Chondrocyte (in vitro differentiated cells): ENCODE measurements around the gene SUSD5. TPM values are rescaled to one million over a fixed set of nuclear protein-coding genes. Genes with fewer than 3 reads are reported as not detected.
A peak's percentile ranks its signal among the peaks of the same experiment; 100 is the strongest.

ENCODE experiments used
- DNase-seq: peaks from one replicate; pipeline ENCODE4 v3.0.0; 2021; ENCODE audit warnings: mixed read lengths, low spot score
- H3K27ac Mint-ChIP-seq: one replicate; pipeline ENCODE4 v1.8.0; 2021; ENCODE audit warnings: mild to moderate bottlenecking, moderate library complexity, mixed read lengths; ENCODE audit not compliant: unreplicated experiment
- H3K27me3 Mint-ChIP-seq: 2 replicates; pipeline ENCODE4 v1.8.0; 2021; ENCODE audit warnings: low read depth, mixed read lengths
- H3K36me3 Mint-ChIP-seq: 2 replicates; pipeline ENCODE4 v1.8.0; 2021; ENCODE audit warnings: low read depth, mixed read lengths
- H3K4me1 Mint-ChIP-seq: 2 replicates; pipeline ENCODE4 v1.8.0; 2021; ENCODE audit warnings: low read depth, mild to moderate bottlenecking, mixed read lengths
- H3K4me3 Mint-ChIP-seq: one replicate; pipeline ENCODE4 v1.8.0; 2021; ENCODE audit warnings: mild to moderate bottlenecking, moderate library complexity, mixed read lengths; ENCODE audit not compliant: unreplicated experiment
- H3K9me3 Mint-ChIP-seq: 2 replicates; pipeline ENCODE4 v1.8.0; 2021; ENCODE audit warnings: low read depth, mixed read lengths
- CTCF ChIP-seq: fragments of 200-600 bp; sonication (generic); IDR thresholded peaks from 2 replicates; pipeline ENCODE4 v1.5.0; 2021; ENCODE audit warnings: antibody characterized with exemption, mild to moderate bottlenecking, moderate library complexity
- total RNA-seq: library from RNA; stranded (reverse); gene quantifications from 3 replicates; pipeline ENCODE4 v1.2.1, GENCODE V29; 2021

The SUSD5 gene
- total RNA-seq, 1 donor from 2014 or later, result 55.6 TPM

GRCh38 chr3:33159981-33160380 is 58.6 kb downstream of the SUSD5 start:
- H3K4me1 Mint-ChIP-seq, result peaks cover 26% of the 10 kb centered on the region
- no peaks in the 10 kb centered on the region for H3K27me3 Mint-ChIP-seq
- no peak overlapping the region for H3K27ac Mint-ChIP-seq
- no peak for DNase-seq
- H3K36me3 Mint-ChIP-seq, result peaks cover 8% of the 10 kb centered on the region
- H3K9me3 Mint-ChIP-seq, result no peaks in the 10 kb centered on the region
- H3K4me3 Mint-ChIP-seq, result no peak overlapping the region
- no peak for TF ChIP-seq CTCF

GRCh38 chr3:33159234-33159633 is 59.4 kb downstream of the SUSD5 start:
- H3K4me3 Mint-ChIP-seq, result no peak overlapping the region
- peaks cover 24% of the 10 kb centered on the region for H3K4me1 Mint-ChIP-seq
- H3K27me3 Mint-ChIP-seq, result no peaks in the 10 kb centered on the region
- TF ChIP-seq CTCF, result no peak
- peaks cover 8% of the 10 kb centered on the region for H3K36me3 Mint-ChIP-seq
- H3K27ac Mint-ChIP-seq, result no peak overlapping the region
- no peaks in the 10 kb centered on the region for H3K9me3 Mint-ChIP-seq
- DNase-seq, result no peak

- H3K4me3 Mint-ChIP-seq, result no peak overlapping the region
- no peak for TF ChIP-seq CTCF
- no peaks in the 10 kb centered on the region for H3K9me3 Mint-ChIP-seq
- peaks cover 45% of the 10 kb centered on the region for H3K4me1 Mint-ChIP-seq
- H3K36me3 Mint-ChIP-seq, result peaks cover 10% of the 10 kb centered on the region
- no peak overlapping the region for H3K27ac Mint-ChIP-seq
- no peak for DNase-seq
- H3K27me3 Mint-ChIP-seq, result no peaks in the 10 kb centered on the region
Measured at GRCh38 chr3:33155301-33155700, 63.3 kb downstream of the SUSD5 start.

GRCh38 chr3:33153782-33154181 is 64.8 kb downstream of the SUSD5 start:
- H3K9me3 Mint-ChIP-seq, result no peaks in the 10 kb centered on the region

More at GRCh38 chr3:33153782-33154181, 64.8 kb downstream of the SUSD5 start:
- Mint-ChIP-seq H3K36me3 (peaks cover 10% of the 10 kb centered on the region), H3K27ac (peak overlapping the region; percentile 42), H3K4me3 (no peak overlapping the region), H3K27me3 (no peaks in the 10 kb centered on the region), H3K4me1 (peaks cover 45% of the 10 kb centered on the region)
- no peak for DNase-seq
- TF ChIP-seq CTCF, result no peak
